HS-27A (cell line): ENCODE data around the gene IFFO2.

Experiments
- DNase-seq: peaks from one replicate; pipeline ENCODE4 v3.0.0-alpha.2; 2012; ENCODE audit warnings: low read depth, missing footprints

IFFO2 gene

DNA sequence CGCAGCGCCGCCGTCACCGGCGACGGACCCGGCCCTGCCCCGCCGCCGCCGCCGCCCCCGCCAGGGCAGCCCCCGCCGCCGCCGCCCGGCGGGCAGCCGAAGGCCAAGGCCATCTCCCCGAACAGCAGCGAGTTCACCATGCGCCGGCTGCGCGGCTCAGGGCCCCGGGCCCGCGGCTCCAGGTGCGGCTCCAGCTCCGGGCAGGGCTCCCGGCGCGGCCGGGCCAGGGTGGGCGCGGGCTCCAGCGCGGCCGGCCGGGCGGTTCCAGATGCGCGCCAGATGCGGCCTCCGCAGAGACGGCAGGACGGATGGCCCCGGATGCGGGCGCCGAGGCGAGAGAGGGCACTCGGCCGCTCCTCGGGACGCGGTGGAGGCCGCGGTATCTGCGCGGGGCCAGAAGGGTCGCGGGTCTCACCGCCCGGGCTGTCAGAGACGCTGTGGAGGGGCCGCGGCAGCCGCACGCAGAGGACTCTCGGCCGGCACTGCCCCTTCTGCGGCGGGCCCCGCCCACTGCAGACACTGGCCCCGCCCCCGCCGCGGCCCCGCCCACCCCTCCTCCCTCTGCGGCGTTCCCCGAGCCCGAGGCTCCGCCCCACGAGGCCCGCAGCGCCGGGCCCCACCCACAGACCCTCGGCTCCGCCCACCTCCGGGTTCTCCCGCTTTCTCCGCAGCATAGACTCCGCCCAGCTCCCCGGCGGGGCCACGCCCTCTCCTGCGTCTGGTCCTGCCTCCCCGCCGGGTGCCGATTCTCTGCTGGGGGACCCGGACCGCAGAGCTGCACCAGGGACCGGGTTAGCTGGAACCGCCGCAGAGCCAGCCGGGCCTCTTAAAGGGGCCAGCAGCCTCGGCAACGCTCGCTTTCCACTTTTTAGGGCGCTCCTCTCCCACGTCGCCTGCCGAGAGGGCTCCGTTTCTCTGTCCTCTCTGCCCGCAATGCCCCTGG is at the start of gene IFFO2:
IFFO2 (minus strand) TSS at position 484 of the 943 bp plus-strand sequence; CDS start at position 140, 344 bp downstream.
- peak; percentile 81 for DNase-seq

DNA sequence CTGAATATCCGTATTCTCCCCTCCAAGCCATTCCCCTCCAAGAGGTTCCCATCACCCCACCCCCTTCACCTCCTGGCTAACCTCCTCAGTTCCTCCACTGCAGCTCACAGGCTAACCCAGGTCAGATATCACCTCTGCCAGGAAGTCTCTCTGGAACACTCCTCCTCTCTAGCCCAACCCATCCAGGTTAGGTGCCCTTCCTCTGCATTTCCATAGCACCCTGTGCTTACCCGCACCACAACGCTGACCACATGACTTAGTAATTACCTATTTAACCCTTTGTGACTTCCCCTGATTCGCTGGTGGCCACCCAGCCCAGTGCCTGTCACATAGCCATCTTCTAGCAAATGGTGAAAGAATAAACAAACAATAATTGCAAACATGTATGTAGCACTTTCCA is 49.5 kb upstream of the IFFO2 start:
- DNase-seq, result no peak

- no peak for DNase-seq
Observed at GRCh38 chr1:19003371-19004290, 47.2 kb upstream of the IFFO2 start.

DNA sequence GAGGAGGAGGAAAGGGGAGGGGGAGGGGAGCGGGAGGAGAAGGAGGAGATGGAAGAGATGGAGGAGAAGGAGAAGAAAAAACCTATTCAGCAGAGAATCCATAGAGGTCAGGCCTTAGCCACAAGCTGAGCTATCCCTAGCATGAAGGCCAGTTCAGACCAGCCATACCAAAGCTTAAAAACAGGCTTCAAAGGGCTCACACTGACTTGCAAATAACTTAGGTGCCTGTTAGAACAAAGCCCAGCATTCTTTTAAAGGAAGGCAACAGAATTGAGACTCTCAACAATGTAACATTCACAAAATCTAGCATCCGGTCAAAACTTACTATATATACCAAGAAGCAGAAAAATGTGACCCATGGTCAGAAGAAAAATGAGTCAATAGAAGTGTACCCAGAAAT is 43.6 kb upstream of the IFFO2 start:
- no peak for DNase-seq

- no peak for DNase-seq
Observed at GRCh38 chr1:18999359-18999758, 42.9 kb upstream of the IFFO2 start.

- no peak for DNase-seq
Observed at GRCh38 chr1:18998016-18998724, 41.7 kb upstream of the IFFO2 start.

DNA sequence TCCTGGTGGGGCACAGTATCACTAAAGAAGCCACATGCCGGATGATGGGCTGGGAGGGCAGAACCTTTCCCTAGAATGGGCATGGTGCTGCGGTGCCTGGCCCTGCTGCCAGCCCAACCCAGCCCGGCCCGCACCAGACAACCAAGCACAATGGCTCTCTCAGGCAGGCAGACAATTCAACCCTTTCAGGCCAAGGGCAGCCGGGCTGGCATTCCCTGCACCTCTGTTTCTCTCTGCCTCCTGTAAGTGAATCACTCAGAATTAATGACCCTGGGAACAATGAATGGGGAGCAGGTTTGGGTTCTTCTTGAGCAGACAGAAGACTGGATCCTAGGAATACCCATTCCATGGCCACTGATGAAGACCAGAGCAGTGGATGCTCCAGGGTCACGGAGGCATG is 41.0 kb upstream of the IFFO2 start:
- no peak for DNase-seq

- DNase-seq, result no peak
Observed at GRCh38 chr1:18996548-18997177, 40.2 kb upstream of the IFFO2 start.

- DNase-seq, result no peak
Observed at GRCh38 chr1:18994381-18994780, 37.9 kb upstream of the IFFO2 start.

GRCh38 chr1:18992646-18993045 is 36.2 kb upstream of the IFFO2 start:
- no peak for DNase-seq

- no peak for DNase-seq
Observed at GRCh38 chr1:18991585-18991984, 35.1 kb upstream of the IFFO2 start.

GRCh38 chr1:18989896-18990295 is 33.4 kb upstream of the IFFO2 start:
- no peak for DNase-seq

DNA sequence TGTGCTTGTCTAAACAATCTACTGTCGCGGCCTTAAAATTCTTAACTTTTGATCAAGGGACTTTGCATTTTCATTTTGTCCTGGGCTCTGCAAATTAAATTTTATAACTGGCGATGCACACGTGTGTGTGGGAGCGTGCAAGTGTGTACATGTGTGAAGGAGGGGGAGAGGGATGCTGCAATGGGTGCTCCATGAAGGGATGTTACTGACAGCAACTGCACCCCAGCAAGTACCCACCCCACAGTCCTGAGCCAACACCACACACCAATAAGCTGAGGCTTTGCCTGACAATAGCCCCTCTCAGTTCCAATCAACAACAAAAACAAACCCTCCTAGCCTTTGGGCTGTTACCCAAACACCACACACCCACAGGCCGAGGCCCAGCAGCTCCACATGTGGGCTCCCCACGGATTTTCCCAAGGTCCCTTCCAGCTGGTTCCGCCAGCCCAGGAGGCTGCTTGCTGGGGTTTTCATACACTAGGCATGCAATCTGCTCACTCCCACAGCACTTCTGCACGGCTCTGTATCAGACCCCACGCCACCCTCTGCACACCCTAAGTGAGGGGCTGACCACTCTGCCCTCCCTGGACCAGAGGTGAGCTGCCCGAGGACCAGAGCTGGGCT is 32.8 kb upstream of the IFFO2 start:
- DNase-seq, result no peak

GRCh38 chr1:18981242-18981641 is 24.8 kb upstream of the IFFO2 start:
- no peak for DNase-seq

DNA sequence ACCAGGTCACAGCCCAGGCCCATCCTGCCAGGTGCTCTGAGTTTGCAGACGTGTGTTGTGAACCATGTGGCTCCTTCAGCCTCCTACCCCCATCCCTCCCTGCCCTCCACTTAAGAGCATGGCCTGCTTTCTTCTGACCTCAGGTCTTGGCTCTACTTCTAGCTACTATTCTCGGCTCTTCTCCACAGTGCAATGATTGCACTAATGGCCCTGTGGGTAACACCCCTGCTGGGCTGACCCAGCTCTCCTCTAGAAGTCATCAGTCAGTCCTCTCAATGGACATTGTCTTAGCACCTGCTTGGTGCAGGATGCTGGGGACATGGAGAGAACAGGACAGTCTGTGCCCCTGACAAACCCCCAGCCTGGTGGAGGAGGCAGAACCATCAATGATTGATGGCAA is 22.2 kb upstream of the IFFO2 start:
- no peak for DNase-seq

- DNase-seq, result no peak
Observed at GRCh38 chr1:18977428-18977827, 21.0 kb upstream of the IFFO2 start.

DNA sequence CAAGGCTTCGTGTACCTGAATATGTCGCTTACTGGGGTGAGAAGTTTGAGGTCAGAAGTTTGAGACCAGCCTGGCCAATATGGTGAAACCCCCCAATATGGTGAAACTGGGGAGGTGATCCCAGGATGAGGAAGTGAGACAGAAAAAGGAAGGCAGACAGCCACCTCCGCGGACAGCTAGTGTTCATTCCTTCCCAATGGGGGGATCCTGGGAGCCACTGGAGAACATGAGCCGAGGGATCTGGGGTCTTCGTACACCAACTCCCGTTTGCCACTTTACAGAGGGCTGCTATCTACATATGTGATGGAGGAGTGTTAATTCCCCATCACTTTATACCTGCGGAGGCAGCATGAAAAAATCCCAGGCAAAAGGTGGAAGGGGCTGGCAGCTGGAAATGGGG is 19.6 kb upstream of the IFFO2 start:
- DNase-seq, result no peak

DNA sequence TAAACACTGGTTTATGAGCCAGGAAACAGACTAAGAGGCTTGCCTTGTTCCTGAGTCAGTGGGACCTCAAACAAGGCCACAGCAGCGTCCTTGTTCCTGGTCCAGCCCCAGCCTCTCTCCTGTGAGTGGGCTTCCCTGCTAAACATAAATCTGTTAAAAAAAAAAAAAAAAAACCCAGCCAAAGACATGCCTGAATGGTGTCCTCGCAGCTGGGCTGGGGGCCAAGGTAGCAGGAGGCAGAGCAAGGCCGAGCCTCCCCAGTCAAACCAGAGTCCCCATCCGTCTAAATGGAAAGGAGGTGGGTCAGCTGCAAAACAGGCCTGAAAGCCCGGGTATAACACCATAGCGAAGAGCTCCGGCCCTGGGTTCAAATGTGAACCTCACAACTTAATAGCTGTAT is 18.1 kb upstream of the IFFO2 start:
- DNase-seq, result no peak

GRCh38 chr1:18974005-18974404 is 17.5 kb upstream of the IFFO2 start:
- no peak for DNase-seq

DNA sequence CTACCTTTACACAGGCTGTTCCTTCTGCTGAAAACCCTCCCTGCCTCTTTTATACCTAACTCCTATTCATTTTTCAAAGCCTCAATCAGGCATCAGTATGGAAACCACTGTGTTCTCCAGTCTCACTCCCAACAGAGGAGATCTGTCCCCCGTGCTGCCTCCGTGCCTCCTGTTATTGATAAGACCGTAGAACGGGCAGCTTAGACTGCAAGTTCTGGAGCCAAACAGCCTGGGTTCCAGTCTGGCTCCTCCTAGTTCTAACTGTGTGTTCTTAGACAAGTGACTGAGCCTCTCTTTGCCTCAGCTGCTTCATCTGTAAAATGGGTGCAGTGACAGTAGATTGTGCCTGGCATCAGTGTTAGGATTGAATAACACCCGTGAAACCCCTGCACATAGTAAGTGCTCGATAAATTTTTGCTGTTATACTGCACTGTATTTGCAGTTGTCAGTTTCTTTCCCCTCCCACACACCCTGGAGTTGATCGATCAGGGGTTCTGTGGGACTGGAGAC is 17.0 kb upstream of the IFFO2 start:
- no peak for DNase-seq

GRCh38 chr1:18972991-18973390 is 16.5 kb upstream of the IFFO2 start:
- DNase-seq, result no peak
